Osteocyte (in vitro differentiated cells): ENCODE results near the gene EDAR. TPM values are rescaled to one million over a fixed set of nuclear protein-coding genes. Genes with fewer than 3 reads are reported as not detected.

Experiments used
- DNase-seq: peaks from one replicate; pipeline ENCODE4 v3.0.0; 2021; ENCODE audit warnings: mixed read lengths; ENCODE audit not compliant: unreplicated experiment; ENCODE audit errors: extremely low spot score
- H3K27ac Mint-ChIP-seq: one replicate; pipeline ENCODE4 v1.8.0; 2021; ENCODE audit warnings: mild to moderate bottlenecking, mixed read lengths; ENCODE audit not compliant: unreplicated experiment
- H3K27me3 Mint-ChIP-seq: one replicate; pipeline ENCODE4 v1.8.0; 2021; ENCODE audit warnings: mixed read lengths; ENCODE audit not compliant: unreplicated experiment
- H3K36me3 Mint-ChIP-seq: one replicate; pipeline ENCODE4 v1.8.0; 2021; ENCODE audit warnings: mixed read lengths; ENCODE audit not compliant: unreplicated experiment
- H3K4me1 Mint-ChIP-seq: one replicate; pipeline ENCODE4 v1.8.0; 2021; ENCODE audit warnings: mixed read lengths; ENCODE audit not compliant: unreplicated experiment
- H3K4me3 Mint-ChIP-seq: one replicate; pipeline ENCODE4 v1.8.0; 2021; ENCODE audit warnings: mild to moderate bottlenecking, moderate library complexity, mixed read lengths; ENCODE audit not compliant: unreplicated experiment
- H3K9me3 Mint-ChIP-seq: one replicate; pipeline ENCODE4 v1.8.0; 2021; ENCODE audit warnings: mixed read lengths; ENCODE audit not compliant: unreplicated experiment
- total RNA-seq: library from RNA; stranded (reverse); gene quantifications from 2 replicates; pipeline ENCODE4 v1.2.1, GENCODE V29; 2021
- TF ChIP-seq, protein P1 (sequence below): fragments of 200-600 bp; sonication (generic); IDR thresholded peaks from 2 replicates; pipeline ENCODE4 v1.5.0; 2021; ENCODE audit warnings: antibody characterized with exemption, mild to moderate bottlenecking, moderate library complexity

Gene EDAR
- total RNA-seq, 1 donor from 2014 or later: not detected

DNA sequence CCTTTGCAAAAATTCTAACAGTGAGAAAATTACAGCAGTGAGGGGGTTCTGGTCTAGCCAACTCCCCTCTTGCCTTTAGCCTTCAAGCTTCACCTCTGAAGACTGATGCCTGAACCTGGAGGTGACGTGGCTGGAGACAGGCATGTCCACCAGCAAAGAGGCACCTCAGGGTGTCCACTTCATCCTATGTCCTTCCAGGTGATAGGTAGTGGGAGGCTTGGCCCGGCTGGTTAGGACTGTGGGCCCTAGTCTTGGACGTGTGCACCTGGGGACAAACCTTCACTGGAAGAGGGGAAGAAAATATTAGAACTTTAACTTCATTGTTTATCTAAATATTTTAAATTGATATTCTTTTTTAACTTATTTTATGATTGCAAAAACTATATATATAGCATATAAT lies 35.5 kb upstream of the EDAR start:
- Mint-ChIP-seq H3K27ac (no peak overlapping the region), H3K27me3 (peaks cover 33% of the 10 kb centered on the region), H3K4me3 (no peak overlapping the region)

DNA sequence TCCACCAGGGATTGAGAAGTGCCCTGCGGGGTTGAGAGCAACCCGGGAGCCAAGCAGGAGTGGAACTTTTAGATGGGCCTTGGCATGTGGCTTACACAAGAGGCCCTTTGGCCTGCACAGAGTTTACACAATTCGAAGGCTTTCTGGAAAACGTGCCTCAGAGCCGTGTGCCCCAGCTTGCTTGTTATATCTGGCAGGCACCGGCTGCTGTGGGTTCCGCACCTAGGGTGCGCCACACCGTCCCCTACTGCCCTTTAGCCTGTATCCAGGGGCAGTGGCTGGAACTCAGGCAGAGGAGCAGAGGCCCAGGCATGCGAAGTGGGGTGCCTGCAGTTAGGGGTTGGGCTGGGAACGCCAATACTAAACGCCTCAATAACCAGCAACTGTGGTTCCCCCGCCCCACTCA lies 32.9 kb upstream of the EDAR start:
- Mint-ChIP-seq H3K27me3 (peaks cover 58% of the 10 kb centered on the region), H3K4me3 (no peak overlapping the region), H3K27ac (no peak overlapping the region)

More for the DNA sequence above, 35.5 kb upstream of the EDAR start:
- Mint-ChIP-seq H3K9me3 (no peaks in the 10 kb centered on the region), H3K4me1 (peaks cover 7% of the 10 kb centered on the region), H3K36me3 (no peaks in the 10 kb centered on the region)
- no peak for DNase-seq
- TF ChIP-seq, protein P1, sequence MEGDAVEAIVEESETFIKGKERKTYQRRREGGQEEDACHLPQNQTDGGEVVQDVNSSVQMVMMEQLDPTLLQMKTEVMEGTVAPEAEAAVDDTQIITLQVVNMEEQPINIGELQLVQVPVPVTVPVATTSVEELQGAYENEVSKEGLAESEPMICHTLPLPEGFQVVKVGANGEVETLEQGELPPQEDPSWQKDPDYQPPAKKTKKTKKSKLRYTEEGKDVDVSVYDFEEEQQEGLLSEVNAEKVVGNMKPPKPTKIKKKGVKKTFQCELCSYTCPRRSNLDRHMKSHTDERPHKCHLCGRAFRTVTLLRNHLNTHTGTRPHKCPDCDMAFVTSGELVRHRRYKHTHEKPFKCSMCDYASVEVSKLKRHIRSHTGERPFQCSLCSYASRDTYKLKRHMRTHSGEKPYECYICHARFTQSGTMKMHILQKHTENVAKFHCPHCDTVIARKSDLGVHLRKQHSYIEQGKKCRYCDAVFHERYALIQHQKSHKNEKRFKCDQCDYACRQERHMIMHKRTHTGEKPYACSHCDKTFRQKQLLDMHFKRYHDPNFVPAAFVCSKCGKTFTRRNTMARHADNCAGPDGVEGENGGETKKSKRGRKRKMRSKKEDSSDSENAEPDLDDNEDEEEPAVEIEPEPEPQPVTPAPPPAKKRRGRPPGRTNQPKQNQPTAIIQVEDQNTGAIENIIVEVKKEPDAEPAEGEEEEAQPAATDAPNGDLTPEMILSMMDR: no peak

DNA sequence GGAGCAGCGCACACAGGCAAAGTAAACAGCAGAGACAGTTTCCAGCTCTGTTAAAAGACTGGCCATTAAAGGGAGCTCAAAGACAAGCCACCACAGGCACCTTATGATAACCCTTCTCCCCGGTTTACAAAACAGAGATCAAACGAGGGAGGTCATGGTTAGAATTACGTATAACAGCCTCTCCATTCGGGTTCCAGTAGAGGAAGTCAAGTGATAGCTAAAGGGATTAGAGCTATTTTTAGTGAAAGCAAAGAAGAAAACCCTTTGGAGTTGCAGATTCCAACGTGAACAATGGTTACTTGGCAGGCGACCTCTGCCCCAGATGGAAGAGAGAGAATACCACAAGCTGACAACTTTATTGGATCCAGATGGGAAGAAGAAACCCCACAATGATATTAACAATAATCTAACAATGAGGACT lies 31.2 kb upstream of the EDAR start:
- no peaks in the 10 kb centered on the region for H3K9me3 Mint-ChIP-seq
- H3K36me3 Mint-ChIP-seq: no peaks in the 10 kb centered on the region
- peaks cover 64% of the 10 kb centered on the region for H3K27me3 Mint-ChIP-seq
- no peak for DNase-seq
- H3K4me1 Mint-ChIP-seq: peaks cover 7% of the 10 kb centered on the region
- no peak overlapping the region for H3K4me3 Mint-ChIP-seq
- H3K27ac Mint-ChIP-seq: no peak overlapping the region
- TF ChIP-seq, protein P1: no peak

More for the DNA sequence above, 32.9 kb upstream of the EDAR start:
- Mint-ChIP-seq H3K36me3 (no peaks in the 10 kb centered on the region), H3K4me1 (peaks cover 7% of the 10 kb centered on the region), H3K9me3 (no peaks in the 10 kb centered on the region)
- DNase-seq: no peak
- TF ChIP-seq, protein P1: no peak

DNA sequence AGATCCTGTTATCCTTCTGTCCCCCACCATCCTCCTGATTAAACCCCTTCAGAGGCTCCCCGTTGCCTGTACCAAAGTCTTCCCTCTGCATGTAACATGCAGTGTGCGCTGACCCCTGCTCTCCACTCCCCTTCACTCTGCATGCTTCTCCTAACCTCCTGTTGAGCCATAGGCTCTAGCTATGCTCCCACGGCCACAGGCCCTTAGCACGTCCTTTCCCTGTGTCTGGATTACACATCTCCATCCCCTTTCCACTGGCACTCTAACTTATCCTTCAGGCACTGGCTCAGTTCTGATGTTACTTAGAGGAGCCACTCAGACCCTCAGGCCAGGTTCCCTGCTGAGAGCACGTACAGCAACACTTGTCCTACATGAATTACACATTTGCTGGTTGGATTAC lies 29.4 kb upstream of the EDAR start:
- Mint-ChIP-seq H3K36me3 (no peaks in the 10 kb centered on the region), H3K9me3 (no peaks in the 10 kb centered on the region), H3K27ac (no peak overlapping the region), H3K4me3 (no peak overlapping the region), H3K27me3 (peaks cover 67% of the 10 kb centered on the region), H3K4me1 (peaks cover 7% of the 10 kb centered on the region)
- TF ChIP-seq, protein P1: no peak
- DNase-seq: no peak

DNA sequence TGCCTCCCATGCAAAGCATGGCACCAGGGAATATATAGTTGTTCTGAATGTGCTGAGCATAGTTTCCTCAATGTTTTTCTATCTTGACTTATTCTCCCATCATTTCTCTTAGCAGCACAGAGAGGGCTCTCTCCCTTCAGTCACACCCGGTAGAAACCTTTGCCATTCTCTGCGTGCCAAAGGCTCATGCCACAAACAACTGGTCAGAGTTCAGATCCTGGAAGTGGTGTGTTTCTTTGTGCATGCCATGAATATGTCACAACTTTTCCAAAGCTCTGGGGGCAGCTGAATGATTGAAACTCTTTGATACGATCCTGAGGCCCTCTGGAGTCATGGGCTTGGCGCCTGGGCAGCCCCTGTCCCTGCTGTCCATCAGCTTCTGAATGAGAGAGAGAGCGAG lies 28.0 kb upstream of the EDAR start:
- peaks cover 71% of the 10 kb centered on the region for H3K27me3 Mint-ChIP-seq
- DNase-seq: no peak
- H3K27ac Mint-ChIP-seq: no peak overlapping the region
- H3K4me3 Mint-ChIP-seq: no peak overlapping the region
- TF ChIP-seq, protein P1: no peak
- H3K4me1 Mint-ChIP-seq: peaks cover 7% of the 10 kb centered on the region
- no peaks in the 10 kb centered on the region for H3K36me3 Mint-ChIP-seq
- no peaks in the 10 kb centered on the region for H3K9me3 Mint-ChIP-seq
